K562 (cell line): ENCODE results near the gene TUBB4B. TPM values are rescaled to one million over a fixed set of nuclear protein-coding genes. Genes with fewer than 3 reads are reported as not detected.

ENCODE experiments used
- ATF7 ChIP-seq: fragments of 450-650 bp; IDR thresholded peaks from 2 replicates; pipeline ENCODE4 v1.7.1; 2014; ENCODE audit warnings: mild to moderate bottlenecking, moderate library complexity
- BCL6 ChIP-seq: fragments of 250-450 bp; sonication (Bioruptor Pico); IDR thresholded peaks from 2 replicates; pipeline ENCODE4 v1.4.0; 2020
- BMI1 ChIP-seq: fragments of 150-350 bp; IDR thresholded peaks from 2 replicates; pipeline ENCODE4 v1.6.1; 2014; ENCODE audit warnings: low read length
- CBX8 ChIP-seq: fragments of 200-600 bp; sonication (generic); IDR thresholded peaks from 2 replicates; pipeline ENCODE4 v1.6.1; 2012; ENCODE audit warnings: borderline replicate concordance, mixed run types, low read depth, mild to moderate bottlenecking, moderate library complexity, mixed read lengths, low read length, control low read depth, inconsistent platforms; ENCODE audit not compliant: poor library complexity, severe bottlenecking; ENCODE audit errors: extremely low read depth
- ERF ChIP-seq: fragments of 450-650 bp; formaldehyde crosslinking; IDR thresholded peaks from 2 replicates; pipeline ENCODE4 v1.4.0; 2020; ENCODE audit warnings: mild to moderate bottlenecking, mixed read lengths
- MEF2D ChIP-seq: conservative IDR thresholded peaks from 2 replicates; pipeline ENCODE4 v1.6.1; 2016; ENCODE audit warnings: low read depth, missing genetic modification characterization, missing compliant biosample characterization
- NFE2 ChIP-seq: IDR thresholded peaks from 2 replicates; pipeline ENCODE4 v1.6.1; 2014; ENCODE audit warnings: antibody characterized with exemption, low read depth
- NFE2L1 ChIP-seq: fragments of 450-650 bp; IDR thresholded peaks from 2 replicates; pipeline ENCODE4 v1.6.1; 2016; ENCODE audit warnings: missing genetic modification characterization, low read depth, mild to moderate bottlenecking, missing compliant biosample characterization, moderate library complexity, borderline replicate concordance
- POLR2AphosphoS2 ChIP-seq: IDR thresholded peaks from 2 replicates; pipeline ENCODE4 v1.6.1; 2012; ENCODE audit warnings: low read length, improper control_type of control experiment
- POU5F1 ChIP-seq: fragments of 150-350 bp; IDR thresholded peaks from 2 replicates; pipeline ENCODE4 v1.6.1; 2014; ENCODE audit warnings: borderline replicate concordance, low read length, low read depth, mild to moderate bottlenecking; ENCODE audit not compliant: partially characterized antibody
- RBM22 ChIP-seq: fragments of 200-400 bp; formaldehyde crosslinking; IDR thresholded peaks from 2 replicates; pipeline ENCODE4 v1.6.1; 2018; ENCODE audit warnings: low read length, low read depth; ENCODE audit not compliant: poor library complexity, severe bottlenecking
- SAP30 ChIP-seq: fragments of 200-600 bp; sonication (generic); IDR thresholded peaks from 2 replicates; pipeline ENCODE4 v1.6.1; 2012; ENCODE audit warnings: borderline replicate concordance, low read depth, mild to moderate bottlenecking, moderate library complexity, low read length, control low read depth, inconsistent platforms; ENCODE audit not compliant: insufficient read depth, poor library complexity, severe bottlenecking
- SMARCA4 ChIP-seq: fragments of 450-650 bp; IDR thresholded peaks from 2 replicates; pipeline ENCODE4 v1.6.1; 2016
- ZNF384 ChIP-seq: IDR thresholded peaks from 2 replicates; pipeline ENCODE4 v1.6.1; 2012; ENCODE audit warnings: low read depth, low read length, improper control_type of control experiment
- ZSCAN29 ChIP-seq: fragments of 450-650 bp; IDR thresholded peaks from 2 replicates; pipeline ENCODE4 v1.6.1; 2017
- polyA plus RNA-seq, 8 experiments: library from polyadenylated mRNA; depleted of rRNA in 4 of 8; stranded (reverse) in 5 of 8; unstranded in 3 of 8; fragments of >200 nt; fragmentation: Nextera tagmentation in 2 of 8; fragmentation: Illumina TruSeq in 1 of 8; extraction: Ambion mirVana in 2 of 8; extraction: Trizol in 1 of 8; gene quantifications; 2 replicates each; pipeline versions ENCODE4 v1.2.1 to v1.2.3, GENCODE V29; 2011 to 2014; ENCODE audit warnings: inconsistent platforms in 1 of 8, missing spikeins in 1 of 8
- total RNA-seq, 7 experiments: library from RNA; depleted of rRNA in 6 of 7; stranded (reverse); fragments of >200 nt in 6 of 7; fragmentation: Illumina TruSeq in 2 of 7; extraction: Trizol in 2 of 7; gene quantifications; 2 replicates each; pipeline versions ENCODE4 v1.2.1 to v1.2.3, GENCODE V29; 2011 to 2021; ENCODE audit warnings: low replicate concordance in 1 of 7
- TF ChIP-seq, protein P1 (sequence below): fragments of 450-650 bp; IDR thresholded peaks from 2 replicates; pipeline ENCODE4 v1.6.1; 2016; ENCODE audit warnings: antibody characterized with exemption
- TF ChIP-seq, protein P2 (sequence below): sonication (generic); formaldehyde crosslinking; IDR thresholded peaks from 2 replicates; pipeline ENCODE4 v1.9.0; 2022; ENCODE audit warnings: mild to moderate bottlenecking, missing genetic modification reagents
- TF ChIP-seq, protein P3 (sequence below): fragments of 250-450 bp; sonication (Bioruptor Pico); IDR thresholded peaks from 2 replicates; pipeline ENCODE4 v1.8.0; 2021; ENCODE audit warnings: moderate library complexity, mild to moderate bottlenecking, inconsistent platforms
- TF ChIP-seq, protein P4 (sequence below): IDR thresholded peaks from 3 replicates; pipeline ENCODE4 v1.6.1; 2011; ENCODE audit warnings: borderline replicate concordance, mild to moderate bottlenecking, moderate library complexity; ENCODE audit not compliant: insufficient read length; ENCODE audit errors: extremely low read depth

TUBB4B gene
- total and polyA plus RNA-seq, 9 of the 15 experiments (the other 6 are each of a cell fraction or from before 2014, with no cell fraction given), result 24.1 to 443 (median 268) TPM

DNA sequence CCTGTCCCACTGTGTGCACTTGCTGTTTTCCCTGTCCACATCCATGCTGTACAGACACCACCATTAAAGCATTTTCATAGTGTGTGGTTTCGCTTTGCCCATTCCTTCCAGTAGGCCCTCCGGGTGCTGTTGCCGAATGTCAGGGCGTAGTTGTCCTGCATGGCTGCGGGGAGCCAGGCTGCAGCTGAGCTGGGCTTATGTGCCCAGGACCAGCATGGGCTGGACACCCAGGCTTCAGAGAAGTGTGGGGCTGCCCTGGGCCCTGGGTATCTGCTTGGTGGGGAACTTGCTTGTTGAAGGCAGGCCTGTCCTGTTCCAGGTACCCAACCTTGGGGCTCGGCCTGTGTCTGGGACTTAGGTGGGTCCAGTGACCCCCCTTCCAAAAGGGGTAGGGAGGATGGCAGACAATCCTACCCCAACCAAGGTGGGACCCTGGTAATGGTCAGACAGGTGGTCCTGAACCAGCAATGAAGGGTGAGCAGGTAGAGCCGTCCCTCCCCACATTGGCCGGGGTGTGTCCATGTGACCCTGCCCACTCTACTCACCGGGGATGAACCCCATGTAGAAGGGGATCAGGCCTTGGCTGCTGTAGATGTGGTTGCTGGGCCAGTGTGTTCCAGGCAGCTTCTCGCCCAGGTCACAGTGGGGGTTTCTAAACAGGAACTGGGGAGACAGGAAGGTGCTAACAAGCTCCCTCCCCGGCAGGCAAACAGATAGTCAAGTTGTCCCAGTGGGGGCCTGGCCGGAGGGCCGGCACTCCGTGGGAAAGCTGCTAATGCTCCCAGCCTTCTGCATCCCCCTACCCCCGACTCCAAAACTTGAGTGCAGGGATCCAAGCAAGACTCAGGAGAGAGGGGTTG lies 2.8 kb downstream of the TUBB4B start (continued):
- TF ChIP-seq, protein P1, sequence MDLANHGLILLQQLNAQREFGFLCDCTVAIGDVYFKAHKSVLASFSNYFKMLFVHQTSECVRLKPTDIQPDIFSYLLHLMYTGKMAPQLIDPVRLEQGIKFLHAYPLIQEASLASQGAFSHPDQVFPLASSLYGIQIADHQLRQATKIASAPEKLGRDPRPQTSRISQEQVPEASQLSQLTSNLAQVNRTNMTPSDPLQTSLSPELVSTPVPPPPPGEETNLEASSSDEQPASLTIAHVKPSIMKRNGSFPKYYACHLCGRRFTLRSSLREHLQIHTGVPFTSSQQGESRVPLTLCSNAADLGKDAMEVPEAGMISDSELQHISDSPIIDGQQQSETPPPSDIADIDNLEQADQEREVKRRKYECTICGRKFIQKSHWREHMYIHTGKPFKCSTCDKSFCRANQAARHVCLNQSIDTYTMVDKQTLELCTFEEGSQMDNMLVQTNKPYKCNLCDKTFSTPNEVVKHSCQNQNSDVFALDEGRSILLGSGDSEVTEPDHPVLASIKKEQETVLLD, result no peak
- no peak for TF ChIP-seq POU5F1
- no peak for TF ChIP-seq SMARCA4
- peak; percentile 73 for TF ChIP-seq RBM22
- TF ChIP-seq NFE2L1, result no peak
- TF ChIP-seq ERF (CRISPR knock-in tag), result peak; percentile 85
- TF ChIP-seq CBX8, result no peak
- TF ChIP-seq, protein P2, sequence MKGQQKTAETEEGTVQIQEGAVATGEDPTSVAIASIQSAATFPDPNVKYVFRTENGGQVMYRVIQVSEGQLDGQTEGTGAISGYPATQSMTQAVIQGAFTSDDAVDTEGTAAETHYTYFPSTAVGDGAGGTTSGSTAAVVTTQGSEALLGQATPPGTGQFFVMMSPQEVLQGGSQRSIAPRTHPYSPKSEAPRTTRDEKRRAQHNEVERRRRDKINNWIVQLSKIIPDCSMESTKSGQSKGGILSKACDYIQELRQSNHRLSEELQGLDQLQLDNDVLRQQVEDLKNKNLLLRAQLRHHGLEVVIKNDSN (CRISPR knock-in tag), result peak; percentile 74
- no peak for TF ChIP-seq ZNF384
- TF ChIP-seq MEF2D, result no peak
- TF ChIP-seq, protein P3, sequence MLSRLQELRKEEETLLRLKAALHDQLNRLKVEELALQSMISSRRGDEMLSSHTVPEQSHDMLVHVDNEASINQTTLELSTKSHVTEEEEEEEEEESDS (CRISPR knock-in tag), result no peak
- TF ChIP-seq SAP30, result no peak
- no peak for TF ChIP-seq BMI1
- TF ChIP-seq NFE2, result no peak
- no peak for TF ChIP-seq BCL6 (CRISPR knock-in tag)
- TF ChIP-seq, protein P4, sequence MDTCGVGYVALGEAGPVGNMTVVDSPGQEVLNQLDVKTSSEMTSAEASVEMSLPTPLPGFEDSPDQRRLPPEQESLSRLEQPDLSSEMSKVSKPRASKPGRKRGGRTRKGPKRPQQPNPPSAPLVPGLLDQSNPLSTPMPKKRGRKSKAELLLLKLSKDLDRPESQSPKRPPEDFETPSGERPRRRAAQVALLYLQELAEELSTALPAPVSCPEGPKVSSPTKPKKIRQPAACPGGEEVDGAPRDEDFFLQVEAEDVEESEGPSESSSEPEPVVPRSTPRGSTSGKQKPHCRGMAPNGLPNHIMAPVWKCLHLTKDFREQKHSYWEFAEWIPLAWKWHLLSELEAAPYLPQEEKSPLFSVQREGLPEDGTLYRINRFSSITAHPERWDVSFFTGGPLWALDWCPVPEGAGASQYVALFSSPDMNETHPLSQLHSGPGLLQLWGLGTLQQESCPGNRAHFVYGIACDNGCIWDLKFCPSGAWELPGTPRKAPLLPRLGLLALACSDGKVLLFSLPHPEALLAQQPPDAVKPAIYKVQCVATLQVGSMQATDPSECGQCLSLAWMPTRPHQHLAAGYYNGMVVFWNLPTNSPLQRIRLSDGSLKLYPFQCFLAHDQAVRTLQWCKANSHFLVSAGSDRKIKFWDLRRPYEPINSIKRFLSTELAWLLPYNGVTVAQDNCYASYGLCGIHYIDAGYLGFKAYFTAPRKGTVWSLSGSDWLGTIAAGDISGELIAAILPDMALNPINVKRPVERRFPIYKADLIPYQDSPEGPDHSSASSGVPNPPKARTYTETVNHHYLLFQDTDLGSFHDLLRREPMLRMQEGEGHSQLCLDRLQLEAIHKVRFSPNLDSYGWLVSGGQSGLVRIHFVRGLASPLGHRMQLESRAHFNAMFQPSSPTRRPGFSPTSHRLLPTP, result no peak
- no peak for TF ChIP-seq ATF7
- TF ChIP-seq ZSCAN29, result no peak
- peak; percentile 96; the same call in 1 of the 2 replicates for TF ChIP-seq POLR2AphosphoS2
